ENCODE measurements around the gene FBXO2.

DNA sequence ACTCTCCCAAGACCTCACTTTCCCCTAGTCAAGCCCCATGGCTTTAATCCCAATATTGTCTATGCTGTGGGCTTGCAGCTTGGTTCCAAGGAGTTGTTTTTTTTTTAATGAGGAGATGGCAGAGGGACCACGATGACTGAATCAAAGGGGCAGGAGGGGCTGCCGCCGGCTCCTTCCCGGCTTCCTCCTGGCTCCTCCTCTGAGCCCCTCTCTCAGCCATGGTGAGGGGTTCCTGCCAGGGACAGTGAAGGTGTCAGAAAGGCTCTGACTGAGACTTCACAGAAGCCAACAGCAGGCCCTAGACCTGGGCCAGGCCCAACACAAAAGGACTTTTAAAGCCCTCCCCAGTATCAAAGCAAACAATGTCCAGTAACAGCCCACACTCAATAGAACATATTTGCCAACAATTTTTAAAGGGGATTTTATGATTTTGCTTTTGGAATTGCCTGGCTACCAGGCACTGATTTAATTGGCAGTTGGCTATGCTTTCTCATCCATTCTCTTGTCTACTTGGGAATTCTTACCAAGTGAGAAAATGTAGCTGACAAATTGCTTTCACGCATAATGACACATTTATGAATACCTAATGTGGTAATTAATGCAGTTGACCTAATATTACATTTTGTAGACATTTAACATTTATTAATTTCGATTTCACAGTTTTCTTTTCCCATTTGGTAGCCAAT is 54.2 kb downstream of the FBXO2 start:
- TF ChIP-seq, protein P1, sequence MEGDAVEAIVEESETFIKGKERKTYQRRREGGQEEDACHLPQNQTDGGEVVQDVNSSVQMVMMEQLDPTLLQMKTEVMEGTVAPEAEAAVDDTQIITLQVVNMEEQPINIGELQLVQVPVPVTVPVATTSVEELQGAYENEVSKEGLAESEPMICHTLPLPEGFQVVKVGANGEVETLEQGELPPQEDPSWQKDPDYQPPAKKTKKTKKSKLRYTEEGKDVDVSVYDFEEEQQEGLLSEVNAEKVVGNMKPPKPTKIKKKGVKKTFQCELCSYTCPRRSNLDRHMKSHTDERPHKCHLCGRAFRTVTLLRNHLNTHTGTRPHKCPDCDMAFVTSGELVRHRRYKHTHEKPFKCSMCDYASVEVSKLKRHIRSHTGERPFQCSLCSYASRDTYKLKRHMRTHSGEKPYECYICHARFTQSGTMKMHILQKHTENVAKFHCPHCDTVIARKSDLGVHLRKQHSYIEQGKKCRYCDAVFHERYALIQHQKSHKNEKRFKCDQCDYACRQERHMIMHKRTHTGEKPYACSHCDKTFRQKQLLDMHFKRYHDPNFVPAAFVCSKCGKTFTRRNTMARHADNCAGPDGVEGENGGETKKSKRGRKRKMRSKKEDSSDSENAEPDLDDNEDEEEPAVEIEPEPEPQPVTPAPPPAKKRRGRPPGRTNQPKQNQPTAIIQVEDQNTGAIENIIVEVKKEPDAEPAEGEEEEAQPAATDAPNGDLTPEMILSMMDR (conservative IDR thresholded peaks at IDR 0.05; ENCODE audit: low read depth, low read length): no peak
- no peak for TF ChIP-seq EZH2 (IDR thresholded peaks at IDR 0.05; ENCODE audit: borderline replicate concordance, low read depth, low read length, poor library complexity, severe bottlenecking)
